Stimulated activated CD4-positive, alpha-beta T cell treated with anti-CD3 and anti-CD28 coated beads, Interleukin-4, amount 100 ng/mL, for 24 hours (primary cell): Measurements from ENCODE around the gene RINT1.
"Not testable (repeated sequence)": the region's sequence is repeated elsewhere in the genome, so short reads cannot be mapped to it uniquely, and the experiment has no call there.

ENCODE experiments used
- DNase-seq: peaks from one replicate; pipeline ENCODE4 v3.0.0-alpha.2; 2020

RINT1 gene

GRCh38 chr7:105532709-105533460 lies 884 bp downstream of the RINT1 start:
- no peak for DNase-seq

GRCh38 chr7:105538339-105538738 lies 6.3 kb downstream of the RINT1 start:
- no peak for DNase-seq

GRCh38 chr7:105559926-105560325 lies 27.9 kb downstream of the RINT1 start:
- DNase-seq: no peak

GRCh38 chr7:105565190-105565589 lies 33.2 kb downstream of the RINT1 start:
- no peak for DNase-seq

GRCh38 chr7:105567024-105567423 lies 35.0 kb downstream of the RINT1 start:
- no peak for DNase-seq

GRCh38 chr7:105567821-105568220 lies 35.8 kb downstream of the RINT1 start:
- no peak for DNase-seq

GRCh38 chr7:105571891-105572290 lies 39.9 kb downstream of the RINT1 start:
- DNase-seq: no peak

GRCh38 chr7:105577251-105577650 lies 45.2 kb downstream of the RINT1 start:
- DNase-seq: no peak

GRCh38 chr7:105578496-105578895 lies 46.5 kb downstream of the RINT1 start:
- DNase-seq: no peak

GRCh38 chr7:105580022-105580740 lies 48.2 kb downstream of the RINT1 start:
- DNase-seq: no peak

GRCh38 chr7:105581066-105581811 lies 49.2 kb downstream of the RINT1 start, which contains the start of gene EFCAB10:
TSS of gene EFCAB10 (minus strand) at chr7:105581493. CDS start at chr7:105581463, 30 bp downstream.
- DNase-seq: peak; percentile 53

GRCh38 chr7:105583061-105583460 lies 51.1 kb downstream of the RINT1 start:
- DNase-seq: no peak

- no peak for DNase-seq
Measured at GRCh38 chr7:105584165-105584564, 52.2 kb downstream of the RINT1 start.

- no peak for DNase-seq
Measured at GRCh38 chr7:105585850-105586500, 54.0 kb downstream of the RINT1 start.

- no peak for DNase-seq
Measured at GRCh38 chr7:105587909-105588635, 56.1 kb downstream of the RINT1 start.

GRCh38 chr7:105589356-105590077 lies 57.5 kb downstream of the RINT1 start:
- DNase-seq: peak; percentile 52

- no peak for DNase-seq
Measured at GRCh38 chr7:105590793-105591192, 58.8 kb downstream of the RINT1 start.

- no peak for DNase-seq
Measured at GRCh38 chr7:105591522-105591921, 59.5 kb downstream of the RINT1 start.

GRCh38 chr7:105594034-105594433 lies 62.0 kb downstream of the RINT1 start:
- no peak for DNase-seq

GRCh38 chr7:105596866-105597265 lies 64.9 kb downstream of the RINT1 start:
- no peak for DNase-seq

GRCh38 chr7:105599080-105599479 lies 67.1 kb downstream of the RINT1 start:
- DNase-seq: not testable (repeated sequence)

- DNase-seq: no peak
Measured at GRCh38 chr7:105599551-105599950, 67.5 kb downstream of the RINT1 start.
